Mammary epithelial cell (primary cell): ENCODE measurements around the gene SOX5.

Experiments
- EZH2 ChIP-seq: IDR thresholded peaks from 2 replicates; pipeline ENCODE4 v1.6.1; 2012; ENCODE audit warnings: low read length, inconsistent platforms, borderline replicate concordance
- TF ChIP-seq, protein P1 (sequence below), 2 donors: IDR thresholded peaks in 1 of 2; conservative IDR thresholded peaks in 1 of 2; 2 replicates each; pipeline ENCODE4 v1.5.1; 2011 to 2012; ENCODE audit warnings: inconsistent platforms in 2 of 2, low read length in 2 of 2, mild to moderate bottlenecking in 2 of 2, control low read depth in 1 of 2, low read depth in 1 of 2; ENCODE audit not compliant: insufficient read depth in 1 of 2; ENCODE audit errors: extremely low read depth in 1 of 2

DNA sequence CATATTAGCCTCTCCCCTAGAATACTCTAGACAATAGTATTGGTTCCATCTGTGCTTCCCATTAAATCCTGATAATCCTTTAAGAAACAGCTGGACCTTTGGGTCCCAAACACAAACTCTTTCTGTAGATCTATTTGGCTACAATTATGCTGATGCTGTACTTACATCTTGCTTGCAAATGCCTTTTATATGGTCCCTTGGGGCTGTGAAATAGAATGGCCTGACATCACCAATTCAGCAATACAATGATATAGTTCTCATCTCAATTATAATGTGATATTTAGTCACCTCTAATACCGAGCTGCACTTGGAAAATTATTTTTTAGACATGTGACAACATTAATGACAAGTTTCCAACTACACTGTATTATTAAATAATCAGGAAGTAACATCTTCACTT, 261.5 kb downstream of the SOX5 start:
- TF ChIP-seq, protein P1, sequence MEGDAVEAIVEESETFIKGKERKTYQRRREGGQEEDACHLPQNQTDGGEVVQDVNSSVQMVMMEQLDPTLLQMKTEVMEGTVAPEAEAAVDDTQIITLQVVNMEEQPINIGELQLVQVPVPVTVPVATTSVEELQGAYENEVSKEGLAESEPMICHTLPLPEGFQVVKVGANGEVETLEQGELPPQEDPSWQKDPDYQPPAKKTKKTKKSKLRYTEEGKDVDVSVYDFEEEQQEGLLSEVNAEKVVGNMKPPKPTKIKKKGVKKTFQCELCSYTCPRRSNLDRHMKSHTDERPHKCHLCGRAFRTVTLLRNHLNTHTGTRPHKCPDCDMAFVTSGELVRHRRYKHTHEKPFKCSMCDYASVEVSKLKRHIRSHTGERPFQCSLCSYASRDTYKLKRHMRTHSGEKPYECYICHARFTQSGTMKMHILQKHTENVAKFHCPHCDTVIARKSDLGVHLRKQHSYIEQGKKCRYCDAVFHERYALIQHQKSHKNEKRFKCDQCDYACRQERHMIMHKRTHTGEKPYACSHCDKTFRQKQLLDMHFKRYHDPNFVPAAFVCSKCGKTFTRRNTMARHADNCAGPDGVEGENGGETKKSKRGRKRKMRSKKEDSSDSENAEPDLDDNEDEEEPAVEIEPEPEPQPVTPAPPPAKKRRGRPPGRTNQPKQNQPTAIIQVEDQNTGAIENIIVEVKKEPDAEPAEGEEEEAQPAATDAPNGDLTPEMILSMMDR (conservative IDR thresholded peaks at IDR 0.05 in 1 of 2, IDR thresholded peaks at IDR 0.05 in 1 of 2; ENCODE audit: extremely low read depth in 1 of 2, insufficient read depth in 1 of 2, low read depth in 1 of 2, low read length in 2 of 2) = no peak
- no peak for TF ChIP-seq EZH2
